Panc1 (cell line): ENCODE results near the gene GOSR1.

Experiments used
- POLR2AphosphoS5 ChIP-seq: IDR thresholded peaks from 2 replicates; pipeline ENCODE4 v1.6.1; 2012; ENCODE audit warnings: mild to moderate bottlenecking, low read depth, low read length, moderate library complexity
- SIN3A ChIP-seq: IDR thresholded peaks from 2 replicates; pipeline ENCODE4 v1.6.1; 2012; ENCODE audit warnings: low read depth, mild to moderate bottlenecking, low read length, moderate library complexity, borderline replicate concordance; ENCODE audit not compliant: insufficient read depth
- TCF7L2 ChIP-seq: IDR thresholded peaks from 2 replicates; pipeline ENCODE4 v1.6.1; 2011; ENCODE audit warnings: mild to moderate bottlenecking, low read depth, low read length, inconsistent platforms
- TF ChIP-seq, protein P1 (sequence below): fragments of 450-650 bp; IDR thresholded peaks from 2 replicates; pipeline ENCODE4 v1.5.1; 2017; ENCODE audit warnings: mild to moderate bottlenecking
- TF ChIP-seq, protein P2 (sequence below), 2 experiments: IDR thresholded peaks; 2 replicates each; pipeline ENCODE4 v1.6.1; 2011 to 2012; ENCODE audit warnings: low read depth in 2 of 2, control low read depth in 1 of 2, low read length in 1 of 2, mild to moderate bottlenecking in 1 of 2, moderate library complexity in 1 of 2; ENCODE audit not compliant: insufficient read depth in 1 of 2

DNA sequence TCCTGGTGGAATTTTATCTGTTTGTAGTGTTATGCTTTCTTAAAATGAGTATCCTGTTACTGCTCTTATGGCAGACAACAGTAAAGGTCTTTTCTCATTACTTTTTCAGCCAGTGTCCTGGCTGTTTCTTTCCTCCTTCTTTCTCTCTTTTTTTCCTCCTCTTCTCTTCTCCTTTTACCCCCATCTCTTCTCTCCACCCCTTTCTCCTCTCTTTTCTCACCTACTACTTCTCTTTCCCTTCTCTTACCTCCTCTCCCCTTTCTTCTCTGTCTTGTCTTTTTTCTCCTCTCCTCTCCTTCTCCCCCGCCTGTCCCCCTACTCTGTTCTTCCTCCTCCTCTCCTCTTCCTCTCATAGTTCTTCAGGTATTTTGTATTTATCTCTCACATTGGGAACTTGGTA is 49.6 kb upstream of the GOSR1 start:
- TF ChIP-seq, protein P1, sequence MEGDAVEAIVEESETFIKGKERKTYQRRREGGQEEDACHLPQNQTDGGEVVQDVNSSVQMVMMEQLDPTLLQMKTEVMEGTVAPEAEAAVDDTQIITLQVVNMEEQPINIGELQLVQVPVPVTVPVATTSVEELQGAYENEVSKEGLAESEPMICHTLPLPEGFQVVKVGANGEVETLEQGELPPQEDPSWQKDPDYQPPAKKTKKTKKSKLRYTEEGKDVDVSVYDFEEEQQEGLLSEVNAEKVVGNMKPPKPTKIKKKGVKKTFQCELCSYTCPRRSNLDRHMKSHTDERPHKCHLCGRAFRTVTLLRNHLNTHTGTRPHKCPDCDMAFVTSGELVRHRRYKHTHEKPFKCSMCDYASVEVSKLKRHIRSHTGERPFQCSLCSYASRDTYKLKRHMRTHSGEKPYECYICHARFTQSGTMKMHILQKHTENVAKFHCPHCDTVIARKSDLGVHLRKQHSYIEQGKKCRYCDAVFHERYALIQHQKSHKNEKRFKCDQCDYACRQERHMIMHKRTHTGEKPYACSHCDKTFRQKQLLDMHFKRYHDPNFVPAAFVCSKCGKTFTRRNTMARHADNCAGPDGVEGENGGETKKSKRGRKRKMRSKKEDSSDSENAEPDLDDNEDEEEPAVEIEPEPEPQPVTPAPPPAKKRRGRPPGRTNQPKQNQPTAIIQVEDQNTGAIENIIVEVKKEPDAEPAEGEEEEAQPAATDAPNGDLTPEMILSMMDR: no peak
- TF ChIP-seq, protein P2, sequence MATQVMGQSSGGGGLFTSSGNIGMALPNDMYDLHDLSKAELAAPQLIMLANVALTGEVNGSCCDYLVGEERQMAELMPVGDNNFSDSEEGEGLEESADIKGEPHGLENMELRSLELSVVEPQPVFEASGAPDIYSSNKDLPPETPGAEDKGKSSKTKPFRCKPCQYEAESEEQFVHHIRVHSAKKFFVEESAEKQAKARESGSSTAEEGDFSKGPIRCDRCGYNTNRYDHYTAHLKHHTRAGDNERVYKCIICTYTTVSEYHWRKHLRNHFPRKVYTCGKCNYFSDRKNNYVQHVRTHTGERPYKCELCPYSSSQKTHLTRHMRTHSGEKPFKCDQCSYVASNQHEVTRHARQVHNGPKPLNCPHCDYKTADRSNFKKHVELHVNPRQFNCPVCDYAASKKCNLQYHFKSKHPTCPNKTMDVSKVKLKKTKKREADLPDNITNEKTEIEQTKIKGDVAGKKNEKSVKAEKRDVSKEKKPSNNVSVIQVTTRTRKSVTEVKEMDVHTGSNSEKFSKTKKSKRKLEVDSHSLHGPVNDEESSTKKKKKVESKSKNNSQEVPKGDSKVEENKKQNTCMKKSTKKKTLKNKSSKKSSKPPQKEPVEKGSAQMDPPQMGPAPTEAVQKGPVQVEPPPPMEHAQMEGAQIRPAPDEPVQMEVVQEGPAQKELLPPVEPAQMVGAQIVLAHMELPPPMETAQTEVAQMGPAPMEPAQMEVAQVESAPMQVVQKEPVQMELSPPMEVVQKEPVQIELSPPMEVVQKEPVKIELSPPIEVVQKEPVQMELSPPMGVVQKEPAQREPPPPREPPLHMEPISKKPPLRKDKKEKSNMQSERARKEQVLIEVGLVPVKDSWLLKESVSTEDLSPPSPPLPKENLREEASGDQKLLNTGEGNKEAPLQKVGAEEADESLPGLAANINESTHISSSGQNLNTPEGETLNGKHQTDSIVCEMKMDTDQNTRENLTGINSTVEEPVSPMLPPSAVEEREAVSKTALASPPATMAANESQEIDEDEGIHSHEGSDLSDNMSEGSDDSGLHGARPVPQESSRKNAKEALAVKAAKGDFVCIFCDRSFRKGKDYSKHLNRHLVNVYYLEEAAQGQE (IDR thresholded peaks at IDR 0.05; ENCODE audit: insufficient read depth in 1 of 2, low read depth in 2 of 2, low read length in 1 of 2): no peak
- TF ChIP-seq POLR2AphosphoS5 (no peak), SIN3A (no peak), TCF7L2 (no peak)
